Neutrophil (primary cell): Measurements from ENCODE around the gene PEMT.

Experiments
- H3K27ac ChIP-seq: fragments of 200-600 bp; sonication (generic); 2 replicates; pipeline ENCODE4 v1.5.1; 2016; ENCODE audit warnings: mild to moderate bottlenecking, moderate library complexity
- H3K27me3 ChIP-seq: fragments of 200-600 bp; sonication (generic); 2 replicates; pipeline ENCODE4 v1.6.0; 2016; ENCODE audit warnings: mild to moderate bottlenecking
- H3K36me3 ChIP-seq: fragments of 200-600 bp; sonication (generic); 2 replicates; pipeline ENCODE4 v1.5.1; 2017
- H3K4me1 ChIP-seq, 2 experiments: fragments of 200-600 bp in 1 of 2; sonication (generic) in 1 of 2; 1 replicate in 1 of 2; 2 replicates in 1 of 2; pipeline versions ENCODE4 v1.5.1 to v1.6.1; 2013 to 2016; ENCODE audit warnings: low read depth in 1 of 2, low read length in 1 of 2, mild to moderate bottlenecking in 1 of 2, moderate library complexity in 1 of 2; ENCODE audit not compliant: control insufficient read depth in 1 of 2, insufficient read depth in 1 of 2
- H3K4me3 ChIP-seq, 2 experiments: fragments of 200-600 bp in 1 of 2; sonication (generic) in 1 of 2; 1 replicate in 1 of 2; 2 replicates in 1 of 2; pipeline ENCODE4 v1.5.1; 2013 to 2016; ENCODE audit warnings: low read depth in 1 of 2, low read length in 1 of 2, mild to moderate bottlenecking in 1 of 2, moderate library complexity in 1 of 2
- H3K9me3 ChIP-seq: fragments of 200-600 bp; sonication (generic); 2 replicates; pipeline ENCODE4 v1.5.1; 2016
- TF ChIP-seq, protein P1 (sequence below): fragments of 200-600 bp; sonication (generic); IDR thresholded peaks from 2 replicates; pipeline ENCODE4 v1.5.1; 2016; ENCODE audit warnings: antibody characterized with exemption

PEMT gene

GRCh38 chr17:17606416-17607000 is 15.0 kb upstream of the PEMT start:
- TF ChIP-seq, protein P1, sequence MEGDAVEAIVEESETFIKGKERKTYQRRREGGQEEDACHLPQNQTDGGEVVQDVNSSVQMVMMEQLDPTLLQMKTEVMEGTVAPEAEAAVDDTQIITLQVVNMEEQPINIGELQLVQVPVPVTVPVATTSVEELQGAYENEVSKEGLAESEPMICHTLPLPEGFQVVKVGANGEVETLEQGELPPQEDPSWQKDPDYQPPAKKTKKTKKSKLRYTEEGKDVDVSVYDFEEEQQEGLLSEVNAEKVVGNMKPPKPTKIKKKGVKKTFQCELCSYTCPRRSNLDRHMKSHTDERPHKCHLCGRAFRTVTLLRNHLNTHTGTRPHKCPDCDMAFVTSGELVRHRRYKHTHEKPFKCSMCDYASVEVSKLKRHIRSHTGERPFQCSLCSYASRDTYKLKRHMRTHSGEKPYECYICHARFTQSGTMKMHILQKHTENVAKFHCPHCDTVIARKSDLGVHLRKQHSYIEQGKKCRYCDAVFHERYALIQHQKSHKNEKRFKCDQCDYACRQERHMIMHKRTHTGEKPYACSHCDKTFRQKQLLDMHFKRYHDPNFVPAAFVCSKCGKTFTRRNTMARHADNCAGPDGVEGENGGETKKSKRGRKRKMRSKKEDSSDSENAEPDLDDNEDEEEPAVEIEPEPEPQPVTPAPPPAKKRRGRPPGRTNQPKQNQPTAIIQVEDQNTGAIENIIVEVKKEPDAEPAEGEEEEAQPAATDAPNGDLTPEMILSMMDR: no peak
- H3K4me1 ChIP-seq: peaks cover 8 to 23% of the 10 kb centered on the region in 2 experiments

DNA sequence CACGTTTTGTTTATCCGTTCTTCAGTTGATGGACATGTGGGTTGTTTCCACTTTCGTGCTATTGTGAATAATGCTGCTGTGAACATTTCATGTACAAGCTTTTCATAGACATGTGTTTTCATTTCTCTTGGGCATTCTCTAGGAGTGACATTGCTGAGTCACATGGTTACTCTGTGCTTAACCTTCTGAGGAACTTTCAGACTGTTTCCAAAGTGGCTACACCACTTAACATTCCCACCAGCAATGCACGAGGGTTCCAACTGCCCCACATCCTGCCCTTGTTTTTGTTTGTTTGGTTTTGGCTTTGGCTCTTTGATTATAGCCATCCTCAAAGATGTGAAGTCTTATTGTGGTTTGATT is 14.2 kb upstream of the PEMT start:
- no peaks in the 10 kb centered on the region for H3K27me3 ChIP-seq
- peaks cover 8 to 23% of the 10 kb centered on the region in 2 experiments for H3K4me1 ChIP-seq
- H3K9me3 ChIP-seq: no peaks in the 10 kb centered on the region
- H3K36me3 ChIP-seq: no peaks in the 10 kb centered on the region
- TF ChIP-seq, protein P1: no peak
- H3K27ac ChIP-seq: no peak overlapping the region
- H3K4me3 ChIP-seq: no peak overlapping the region

More at GRCh38 chr17:17606416-17607000, 15.0 kb upstream of the PEMT start:
- Histone ChIP-seq H3K27ac (no peak overlapping the region), H3K36me3 (no peaks in the 10 kb centered on the region), H3K27me3 (no peaks in the 10 kb centered on the region), H3K9me3 (no peaks in the 10 kb centered on the region), H3K4me3 (no peak overlapping the region)

- Histone ChIP-seq H3K27me3 (no peaks in the 10 kb centered on the region), H3K27ac (no peak overlapping the region), H3K4me1 (peaks cover 8 to 23% of the 10 kb centered on the region in 2 experiments), H3K4me3 (no peak overlapping the region), H3K36me3 (no peaks in the 10 kb centered on the region), H3K9me3 (no peaks in the 10 kb centered on the region)
- TF ChIP-seq, protein P1: no peak
Observed at GRCh38 chr17:17605083-17605728, 13.7 kb upstream of the PEMT start.

- H3K36me3 ChIP-seq: no peaks in the 10 kb centered on the region
- H3K4me1 ChIP-seq: peaks cover 8 to 23% of the 10 kb centered on the region in 2 experiments
- no peak overlapping the region for H3K27ac ChIP-seq
- no peaks in the 10 kb centered on the region for H3K9me3 ChIP-seq
- H3K4me3 ChIP-seq: no peak overlapping the region
- no peaks in the 10 kb centered on the region for H3K27me3 ChIP-seq
- TF ChIP-seq, protein P1: no peak
Observed at GRCh38 chr17:17603895-17604225, 12.4 kb upstream of the PEMT start.

- Histone ChIP-seq H3K36me3 (no peaks in the 10 kb centered on the region), H3K27me3 (no peaks in the 10 kb centered on the region), H3K9me3 (no peaks in the 10 kb centered on the region), H3K27ac (no peak overlapping the region), H3K4me3 (no peak overlapping the region), H3K4me1 (peaks cover 8 to 23% of the 10 kb centered on the region in 2 experiments)
- TF ChIP-seq, protein P1: no peak
Observed at GRCh38 chr17:17603178-17603894, 11.8 kb upstream of the PEMT start.
